WTC11 (cell line): ENCODE results near the gene PPP4R2. TPM values are rescaled to one million over a fixed set of nuclear protein-coding genes. Genes with fewer than 3 reads are reported as not detected.
A peak's percentile ranks its signal among the peaks of the same experiment; 100 is the strongest.

Experiments used
- ATAC-seq: fragments of 200-7000 bp; cut with Tn5 transposase; 2 replicates; pipeline ENCODE4 v1.10.0; 2021; ENCODE audit warnings: mild to moderate bottlenecking, moderate library complexity
- CTCF ChIA-PET: fragments of 300-600 bp; sonication (Branson Sonifier 250); formaldehyde crosslinking; loops from one replicate; lab custom pipeline; 2021; ENCODE audit warnings: antibody characterized with exemption; lab: Charles Lee
- POLR2A ChIA-PET: fragments of 350-600 bp; sonication (Branson Sonifier 250); formaldehyde crosslinking; loops from one replicate; lab custom pipeline; 2021; ENCODE audit warnings: antibody characterized with exemption; lab: Charles Lee
- DNase-seq: peaks from one replicate; pipeline ENCODE4 v3.0.0; 2021; ENCODE audit warnings: low spot score
- H3K27ac Mint-ChIP-seq: 2 replicates; pipeline ENCODE4 v1.8.0; 2021; ENCODE audit warnings: mixed read lengths
- H3K27me3 Mint-ChIP-seq: 2 replicates; pipeline ENCODE4 v1.8.0; 2021; ENCODE audit warnings: low read depth, mild to moderate bottlenecking, moderate library complexity, mixed read lengths
- H3K36me3 Mint-ChIP-seq: 2 replicates; pipeline ENCODE4 v1.8.0; 2021; ENCODE audit warnings: mixed read lengths
- H3K4me1 Mint-ChIP-seq: 2 replicates; pipeline ENCODE4 v1.8.0; 2022; ENCODE audit warnings: mixed read lengths
- H3K4me3 Mint-ChIP-seq: 2 replicates; pipeline ENCODE4 v1.8.0; 2021; ENCODE audit warnings: mild to moderate bottlenecking, moderate library complexity, mixed read lengths
- H3K9me3 Mint-ChIP-seq: 2 replicates; pipeline ENCODE4 v1.8.0; 2021; ENCODE audit warnings: mixed read lengths
- CTCF ChIP-seq: fragments of 200-600 bp; IDR thresholded peaks from 2 replicates; pipeline ENCODE4 v1.8.0; 2022; ENCODE audit warnings: antibody characterized with exemption
- FOXP1 ChIP-seq: sonication (generic); formaldehyde crosslinking; IDR thresholded peaks from 2 replicates; pipeline ENCODE4 v1.8.0; 2022; ENCODE audit warnings: missing genetic modification reagents, mild to moderate bottlenecking, moderate library complexity, borderline replicate concordance
- GRHL2 ChIP-seq: fragments of 250-450 bp; sonication (Bioruptor Pico); IDR thresholded peaks from 2 replicates; pipeline ENCODE4 v1.8.0; 2022; ENCODE audit warnings: mild to moderate bottlenecking, moderate library complexity; ENCODE audit not compliant: insufficient replicate concordance, severe bottlenecking
- MXD4 ChIP-seq: fragments of 250-450 bp; sonication (Bioruptor Pico); IDR thresholded peaks from 2 replicates; pipeline ENCODE4 v1.8.0; 2021; ENCODE audit warnings: mild to moderate bottlenecking, moderate library complexity, borderline replicate concordance
- NR1H2 ChIP-seq: sonication (generic); formaldehyde crosslinking; IDR thresholded peaks from 2 replicates; pipeline ENCODE4 v1.9.0; 2021; ENCODE audit warnings: mild to moderate bottlenecking, moderate library complexity, missing genetic modification reagents
- total RNA-seq: library from RNA; stranded (reverse); gene quantifications from 3 replicates; pipeline ENCODE4 v1.2.3, GENCODE V29; 2021
- TF ChIP-seq, protein P1 (sequence below): sonication (generic); formaldehyde crosslinking; IDR thresholded peaks from 2 replicates; pipeline ENCODE4 v1.8.0; 2022; ENCODE audit warnings: mild to moderate bottlenecking, missing genetic modification reagents
- TF ChIP-seq, protein P2 (sequence below): sonication (generic); formaldehyde crosslinking; IDR thresholded peaks from 2 replicates; pipeline ENCODE4 v1.8.0; 2022; ENCODE audit warnings: mild to moderate bottlenecking, missing genetic modification reagents
- TF ChIP-seq, protein P3 (sequence below): fragments of 250-450 bp; sonication (Bioruptor Pico); IDR thresholded peaks from 2 replicates; pipeline ENCODE4 v1.9.0; 2021; ENCODE audit warnings: moderate library complexity, mild to moderate bottlenecking, inconsistent platforms, borderline replicate concordance
- TF ChIP-seq, protein P4 (sequence below): sonication (generic); formaldehyde crosslinking; IDR thresholded peaks from 2 replicates; pipeline ENCODE4 v1.8.1; 2022; ENCODE audit warnings: low read depth, missing genetic modification reagents, borderline replicate concordance
- TF ChIP-seq, protein P5 (sequence below): fragments of 250-450 bp; sonication (Bioruptor Pico); conservative IDR thresholded peaks from 2 replicates; pipeline ENCODE4 v1.9.0; 2021; ENCODE audit warnings: mild to moderate bottlenecking
- TF ChIP-seq, protein P6 (sequence below): sonication (generic); formaldehyde crosslinking; IDR thresholded peaks from 2 replicates; pipeline ENCODE4 v1.8.0; 2023; ENCODE audit warnings: missing genetic modification reagents

The PPP4R2 gene
- total RNA-seq, 1 experiment from 2014 or later: 78.1 TPM

- Mint-ChIP-seq H3K36me3 (no peaks in the 10 kb centered on the region), H3K27me3 (no peaks in the 10 kb centered on the region), H3K9me3 (no peaks in the 10 kb centered on the region), H3K4me1 (peaks cover 20% of the 10 kb centered on the region), H3K4me3 (no peak overlapping the region), H3K27ac (no peak overlapping the region)
- TF ChIP-seq, protein P1, sequence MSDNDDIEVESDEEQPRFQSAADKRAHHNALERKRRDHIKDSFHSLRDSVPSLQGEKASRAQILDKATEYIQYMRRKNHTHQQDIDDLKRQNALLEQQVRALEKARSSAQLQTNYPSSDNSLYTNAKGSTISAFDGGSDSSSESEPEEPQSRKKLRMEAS (CRISPR knock-in tag): no peak
- DNase-seq (no peak), ATAC-seq (no peak)
- ChIA-PET CTCF (interaction anchor here (1.3 kb wide), 1 partner anchor 58 kb away, joined by 3 read pairs; no protein-coding TSS in a partner anchor), POLR2A (interaction anchor here (0.6 kb wide), 1 partner anchor 69 kb away, joined by 3 read pairs; no protein-coding TSS in a partner anchor)
These were observed 46.2 kb upstream of the PPP4R2 start for GRCh38 chr3:72950372-72950771.

DNA sequence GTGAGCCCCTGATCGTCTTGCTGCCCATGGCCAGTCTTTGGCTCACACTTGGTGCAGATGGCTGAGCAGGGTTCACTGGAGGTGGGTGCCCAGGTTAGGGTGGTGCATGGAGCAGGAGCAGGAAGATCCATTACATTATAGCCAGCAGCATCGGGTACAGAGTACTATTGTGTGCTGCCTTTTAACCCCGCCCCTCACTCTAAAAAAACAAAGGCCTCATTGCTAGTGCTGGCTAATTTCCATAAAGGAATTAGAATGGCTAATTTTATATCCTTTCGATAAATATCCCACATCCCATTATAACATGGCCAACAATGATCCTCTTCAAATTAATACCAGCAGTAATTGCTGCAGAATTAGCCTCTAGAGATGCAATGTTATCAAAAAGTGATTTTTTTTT, 45.8 kb upstream of the PPP4R2 start:
- H3K36me3 Mint-ChIP-seq: no peaks in the 10 kb centered on the region
- ATAC-seq (peak; percentile 57; the same call in 1 of the 2 replicates), DNase-seq (no peak)
- ChIA-PET CTCF (interaction anchor here (1.3 kb wide), 1 partner anchor 58 kb away, joined by 3 read pairs; no protein-coding TSS in a partner anchor), POLR2A (no interaction called here)
- H3K9me3 Mint-ChIP-seq: no peaks in the 10 kb centered on the region
- no peak overlapping the region for H3K27ac Mint-ChIP-seq
- H3K27me3 Mint-ChIP-seq: no peaks in the 10 kb centered on the region
- H3K4me1 Mint-ChIP-seq: peaks cover 20% of the 10 kb centered on the region
- TF ChIP-seq, protein P2, sequence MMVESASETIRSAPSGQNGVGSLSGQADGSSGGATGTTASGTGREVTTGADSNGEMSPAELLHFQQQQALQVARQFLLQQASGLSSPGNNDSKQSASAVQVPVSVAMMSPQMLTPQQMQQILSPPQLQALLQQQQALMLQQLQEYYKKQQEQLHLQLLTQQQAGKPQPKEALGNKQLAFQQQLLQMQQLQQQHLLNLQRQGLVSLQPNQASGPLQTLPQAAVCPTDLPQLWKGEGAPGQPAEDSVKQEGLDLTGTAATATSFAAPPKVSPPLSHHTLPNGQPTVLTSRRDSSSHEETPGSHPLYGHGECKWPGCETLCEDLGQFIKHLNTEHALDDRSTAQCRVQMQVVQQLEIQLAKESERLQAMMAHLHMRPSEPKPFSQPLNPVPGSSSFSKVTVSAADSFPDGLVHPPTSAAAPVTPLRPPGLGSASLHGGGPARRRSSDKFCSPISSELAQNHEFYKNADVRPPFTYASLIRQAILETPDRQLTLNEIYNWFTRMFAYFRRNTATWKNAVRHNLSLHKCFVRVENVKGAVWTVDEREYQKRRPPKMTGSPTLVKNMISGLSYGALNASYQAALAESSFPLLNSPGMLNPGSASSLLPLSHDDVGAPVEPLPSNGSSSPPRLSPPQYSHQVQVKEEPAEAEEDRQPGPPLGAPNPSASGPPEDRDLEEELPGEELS (CRISPR knock-in tag): no peak
- TF ChIP-seq, protein P3, sequence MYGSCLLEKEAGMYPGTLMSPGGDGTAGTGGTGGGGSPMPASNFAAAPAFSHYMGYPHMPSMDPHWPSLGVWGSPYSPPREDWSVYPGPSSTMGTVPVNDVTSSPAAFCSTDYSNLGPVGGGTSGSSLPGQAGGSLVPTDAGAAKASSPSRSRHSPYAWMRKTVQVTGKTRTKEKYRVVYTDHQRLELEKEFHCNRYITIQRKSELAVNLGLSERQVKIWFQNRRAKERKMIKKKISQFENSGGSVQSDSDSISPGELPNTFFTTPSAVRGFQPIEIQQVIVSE (CRISPR knock-in tag): no peak
- TF ChIP-seq, protein P4, sequence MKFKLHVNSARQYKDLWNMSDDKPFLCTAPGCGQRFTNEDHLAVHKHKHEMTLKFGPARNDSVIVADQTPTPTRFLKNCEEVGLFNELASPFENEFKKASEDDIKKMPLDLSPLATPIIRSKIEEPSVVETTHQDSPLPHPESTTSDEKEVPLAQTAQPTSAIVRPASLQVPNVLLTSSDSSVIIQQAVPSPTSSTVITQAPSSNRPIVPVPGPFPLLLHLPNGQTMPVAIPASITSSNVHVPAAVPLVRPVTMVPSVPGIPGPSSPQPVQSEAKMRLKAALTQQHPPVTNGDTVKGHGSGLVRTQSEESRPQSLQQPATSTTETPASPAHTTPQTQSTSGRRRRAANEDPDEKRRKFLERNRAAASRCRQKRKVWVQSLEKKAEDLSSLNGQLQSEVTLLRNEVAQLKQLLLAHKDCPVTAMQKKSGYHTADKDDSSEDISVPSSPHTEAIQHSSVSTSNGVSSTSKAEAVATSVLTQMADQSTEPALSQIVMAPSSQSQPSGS: no peak
- TF ChIP-seq NR1H2 (CRISPR knock-in tag): no peak
- TF ChIP-seq, protein P5, sequence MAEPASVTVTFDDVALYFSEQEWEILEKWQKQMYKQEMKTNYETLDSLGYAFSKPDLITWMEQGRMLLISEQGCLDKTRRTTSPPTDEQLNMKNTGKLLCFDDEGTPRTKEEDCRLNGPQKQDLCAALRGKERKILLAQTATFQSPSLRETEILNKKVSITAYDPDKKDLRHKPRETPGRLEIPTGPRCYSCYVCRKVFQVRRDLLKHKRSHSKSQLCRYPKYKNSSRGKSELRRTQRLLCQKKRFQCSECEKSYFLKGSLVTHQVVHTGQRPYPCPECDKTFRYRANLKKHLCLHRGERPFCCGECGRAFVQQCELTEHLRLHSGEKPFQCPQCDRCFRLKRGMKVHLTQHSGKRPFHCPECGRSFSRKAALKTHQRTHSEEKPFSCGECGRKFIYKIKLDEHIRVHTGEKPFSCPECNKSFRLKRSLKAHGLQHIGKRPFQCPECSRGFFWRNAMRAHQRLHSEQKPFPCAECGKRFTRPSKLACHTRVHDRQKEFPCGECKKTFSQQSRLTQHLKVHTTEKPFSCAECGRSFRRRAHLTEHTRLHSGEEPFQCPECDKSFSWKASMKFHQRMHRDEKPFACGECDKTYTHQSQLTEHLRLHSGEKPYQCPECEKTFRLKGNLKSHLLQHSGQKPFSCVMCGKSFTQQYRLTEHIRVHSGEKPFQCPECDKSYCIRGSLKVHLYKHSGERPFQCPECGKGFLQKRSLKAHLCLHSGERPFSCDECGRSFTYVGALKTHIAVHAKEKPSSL: no peak
- TF ChIP-seq CTCF: no peak
- TF ChIP-seq, protein P6, sequence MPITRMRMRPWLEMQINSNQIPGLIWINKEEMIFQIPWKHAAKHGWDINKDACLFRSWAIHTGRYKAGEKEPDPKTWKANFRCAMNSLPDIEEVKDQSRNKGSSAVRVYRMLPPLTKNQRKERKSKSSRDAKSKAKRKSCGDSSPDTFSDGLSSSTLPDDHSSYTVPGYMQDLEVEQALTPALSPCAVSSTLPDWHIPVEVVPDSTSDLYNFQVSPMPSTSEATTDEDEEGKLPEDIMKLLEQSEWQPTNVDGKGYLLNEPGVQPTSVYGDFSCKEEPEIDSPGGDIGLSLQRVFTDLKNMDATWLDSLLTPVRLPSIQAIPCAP (CRISPR knock-in tag): no peak
- no peak for TF ChIP-seq FOXP1 (CRISPR knock-in tag)
- H3K4me3 Mint-ChIP-seq: no peak overlapping the region

- no peak for TF ChIP-seq MXD4
- no peak for TF ChIP-seq GRHL2 (CRISPR knock-in tag)
- Mint-ChIP-seq H3K9me3 (no peaks in the 10 kb centered on the region), H3K4me3 (no peak overlapping the region), H3K36me3 (no peaks in the 10 kb centered on the region), H3K4me1 (peaks cover 20% of the 10 kb centered on the region), H3K27me3 (no peaks in the 10 kb centered on the region), H3K27ac (no peak overlapping the region)
- CTCF ChIA-PET: interaction anchor here (0.6 kb wide), 1 partner anchor 585 kb away, joined by 3 read pairs; no protein-coding TSS in a partner anchor
- ATAC-seq: no peak
- POLR2A ChIA-PET: no interaction called here
- DNase-seq: no peak
These were observed 45.3 kb upstream of the PPP4R2 start for GRCh38 chr3:72951259-72951722.
